ENCODE results near the gene ASB7.
"Not testable (repeated sequence)": the region's sequence is repeated elsewhere in the genome, so short reads cannot be mapped to it uniquely, and the experiment has no call there.

The ASB7 gene

DNA sequence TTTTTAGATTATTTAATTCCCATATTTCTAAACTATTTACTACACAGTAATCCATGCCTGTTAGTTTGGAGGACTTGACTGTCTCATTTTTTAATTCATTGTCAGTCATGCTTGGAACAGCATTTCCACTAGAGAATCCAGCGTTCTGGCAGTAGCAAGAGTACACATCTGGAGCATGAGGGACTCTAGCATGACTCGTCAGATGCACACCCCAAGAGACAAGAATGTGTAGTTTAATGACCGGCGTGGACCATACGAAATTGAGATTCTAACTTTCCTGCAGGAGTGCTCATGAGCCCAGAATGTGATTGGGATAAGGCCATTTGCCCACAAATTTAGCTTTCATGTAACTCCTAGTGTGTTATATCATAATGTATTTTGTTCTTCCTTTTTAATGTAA lies 48.9 kb downstream of the ASB7 start:
- no peak for DNase-seq (ENCODE audit: low read depth in 2 of 2)

- DNase-seq (ENCODE audit: low read depth in 2 of 2): no peak
Observed at GRCh38 chr15:100652116-100652515, 49.7 kb downstream of the ASB7 start.

DNA sequence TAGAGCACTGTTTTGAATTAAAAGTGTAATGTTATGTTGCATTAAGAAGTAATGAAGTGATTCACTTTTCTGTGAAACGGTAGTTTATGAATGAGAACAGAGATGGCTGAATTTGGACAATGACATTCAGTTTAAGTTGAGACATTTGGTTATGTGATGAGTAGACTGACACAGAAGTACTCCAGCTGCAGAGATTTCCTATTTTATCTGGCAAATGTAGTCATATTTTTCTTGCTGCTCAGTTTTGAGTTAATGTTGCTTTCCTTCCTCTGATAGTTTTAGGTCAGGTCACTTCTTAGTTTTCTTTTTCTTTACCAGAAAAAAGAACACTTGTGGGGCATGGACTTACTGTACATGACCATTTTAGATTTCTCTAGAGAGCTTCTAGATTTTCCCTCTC lies 51.2 kb downstream of the ASB7 start:
- DNase-seq (ENCODE audit: low read depth in 2 of 2): no peak

- DNase-seq (ENCODE audit: low read depth in 2 of 2): no peak
Observed at GRCh38 chr15:100658895-100659294, 56.5 kb downstream of the ASB7 start.

GRCh38 chr15:100661156-100661555 lies 58.8 kb downstream of the ASB7 start:
- no peak for DNase-seq (ENCODE audit: low read depth in 2 of 2)

GRCh38 chr15:100663086-100663914 lies 60.9 kb downstream of the ASB7 start:
- DNase-seq (ENCODE audit: low read depth in 2 of 2): no peak

DNA sequence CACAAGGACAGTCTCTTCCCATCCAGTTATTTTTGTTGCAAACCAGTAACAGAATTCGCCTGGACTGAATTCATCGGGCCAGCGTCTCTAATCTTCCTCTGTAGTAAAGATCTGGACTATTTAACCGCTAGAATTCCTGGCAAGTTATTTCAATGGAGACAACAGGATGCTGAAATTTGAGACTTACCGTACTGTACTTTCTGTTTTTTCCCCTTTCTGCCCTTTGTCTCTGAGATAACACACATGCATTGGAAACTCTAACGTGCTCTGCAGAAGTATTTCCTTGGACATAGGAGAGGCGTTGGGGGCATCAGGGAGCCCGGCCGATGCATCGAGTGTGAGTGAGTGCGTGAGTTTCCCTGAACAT lies 61.5 kb downstream of the ASB7 start:
- DNase-seq (ENCODE audit: low read depth in 2 of 2): no peak

DNA sequence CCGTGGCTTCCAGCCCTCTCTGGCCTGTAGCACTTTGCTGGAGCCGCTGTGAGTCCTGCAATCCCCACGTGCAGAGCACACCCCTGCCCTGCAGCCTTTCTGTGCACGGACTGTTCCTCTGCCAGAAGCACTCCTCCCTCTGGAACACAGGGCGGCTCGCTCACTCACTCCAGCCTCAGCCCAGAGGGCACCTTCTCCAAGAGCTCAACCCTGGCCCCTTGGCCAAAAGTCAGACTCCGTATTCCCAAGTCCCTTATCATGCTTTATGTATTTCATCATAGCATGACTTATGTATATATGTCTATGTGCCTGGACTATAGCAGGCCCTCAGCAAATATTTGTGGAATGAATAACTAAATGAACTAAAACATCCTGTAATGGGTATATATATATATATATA lies 63.2 kb downstream of the ASB7 start:
- no peak for DNase-seq (ENCODE audit: low read depth in 2 of 2)

DNA sequence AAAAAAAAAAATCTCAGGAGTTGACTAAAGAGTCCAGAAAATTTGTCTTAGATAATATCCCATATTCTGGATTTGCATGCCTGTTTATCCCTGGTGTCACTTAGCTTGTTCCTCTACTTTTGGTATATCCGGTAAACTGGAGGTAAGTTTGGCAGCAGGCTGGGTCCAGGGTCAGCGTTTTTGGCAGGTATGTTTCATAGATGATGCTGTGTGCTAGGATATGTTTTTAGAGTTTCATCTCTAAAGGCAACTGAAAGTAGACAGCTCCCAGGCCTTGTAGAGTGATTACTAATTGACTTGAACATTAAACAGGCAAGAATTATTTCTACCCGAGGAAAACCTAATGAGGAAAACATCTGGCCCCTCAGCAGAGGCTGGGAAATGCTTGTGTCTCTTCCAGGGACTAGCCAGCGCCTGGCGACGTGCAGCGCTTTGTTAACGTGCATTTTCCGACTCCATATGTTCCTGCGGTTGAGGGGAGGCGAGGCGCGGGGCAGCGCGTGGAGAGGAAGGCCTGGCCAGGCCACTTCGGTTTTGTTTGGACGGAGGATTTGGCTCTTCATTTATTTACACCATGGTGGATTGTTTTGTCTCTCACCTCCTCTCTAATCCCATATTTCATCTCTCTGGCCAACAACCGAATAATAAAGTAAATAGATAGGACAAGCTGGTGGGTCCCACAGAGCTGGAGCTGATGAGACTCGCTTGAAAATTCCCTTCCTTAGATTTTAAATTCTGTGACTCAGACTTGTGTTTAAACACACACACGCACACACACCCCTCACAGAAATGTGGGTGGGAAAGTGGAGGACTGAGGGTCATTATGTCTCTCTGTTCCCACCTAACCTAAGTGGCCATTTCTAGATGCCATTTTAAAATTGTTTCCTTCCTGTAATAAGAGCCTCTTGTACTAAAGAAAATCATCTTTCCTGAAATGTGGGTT lies 65.3 kb downstream of the ASB7 start:
- no peak for DNase-seq (ENCODE audit: low read depth in 2 of 2)

- DNase-seq (ENCODE audit: low read depth in 2 of 2): no peak
Observed at GRCh38 chr15:100668348-100668745, 66.0 kb downstream of the ASB7 start.

- DNase-seq (ENCODE audit: low read depth in 2 of 2): no peak
Observed at GRCh38 chr15:100669260-100669659, 66.9 kb downstream of the ASB7 start.

- no peak for DNase-seq (ENCODE audit: low read depth in 2 of 2)
Observed at GRCh38 chr15:100670505-100671021, 68.2 kb downstream of the ASB7 start.

DNA sequence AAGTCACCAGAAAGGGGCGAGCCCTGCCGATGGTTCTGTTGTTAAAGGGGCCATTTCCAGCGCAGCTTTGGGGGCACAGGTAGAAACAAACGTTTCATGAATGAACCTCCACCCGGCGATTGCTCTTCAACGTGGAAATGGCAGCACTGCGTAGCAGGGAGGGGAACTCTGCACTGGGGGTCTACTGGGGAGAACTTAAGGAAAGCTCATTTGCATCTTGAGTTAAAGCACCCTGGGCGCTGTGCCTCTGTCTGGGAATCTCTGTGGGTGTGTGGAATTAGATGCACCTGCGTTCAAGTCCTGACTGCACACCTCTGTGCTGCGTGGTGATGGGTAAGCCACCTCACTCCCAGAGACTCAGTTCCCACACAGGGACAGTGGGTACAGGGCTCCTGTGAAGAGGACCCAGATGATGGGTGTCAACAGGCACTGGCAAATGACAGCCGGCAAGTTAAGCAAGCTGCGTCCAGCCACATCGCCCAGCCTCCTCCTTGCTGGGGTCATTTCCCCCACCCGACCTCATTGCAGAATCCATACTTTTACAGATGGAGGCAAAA lies 68.8 kb downstream of the ASB7 start:
- DNase-seq (ENCODE audit: low read depth in 2 of 2): no peak

GRCh38 chr15:100671858-100672543 lies 69.6 kb downstream of the ASB7 start:
- no peak for DNase-seq (ENCODE audit: low read depth in 2 of 2)

DNA sequence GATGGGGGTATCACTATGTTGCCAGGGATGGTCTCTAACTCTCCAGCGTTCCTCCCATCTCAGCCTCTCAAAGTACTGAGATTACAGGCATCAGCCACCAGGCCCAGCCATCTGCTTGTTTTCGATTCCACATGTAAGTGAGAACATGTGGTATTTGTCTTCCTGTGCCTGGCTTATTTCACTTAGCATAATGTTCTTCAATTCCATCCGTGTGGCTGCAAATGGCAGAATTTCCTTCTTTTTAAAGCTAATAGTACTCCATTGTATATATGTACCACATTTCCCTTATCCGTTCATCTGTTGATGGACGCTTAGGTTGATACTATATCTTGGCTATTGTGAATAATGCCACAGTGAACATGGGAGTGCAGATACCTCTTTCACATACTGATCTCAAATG lies 70.6 kb downstream of the ASB7 start:
- no peak for DNase-seq (ENCODE audit: low read depth in 2 of 2)

DNA sequence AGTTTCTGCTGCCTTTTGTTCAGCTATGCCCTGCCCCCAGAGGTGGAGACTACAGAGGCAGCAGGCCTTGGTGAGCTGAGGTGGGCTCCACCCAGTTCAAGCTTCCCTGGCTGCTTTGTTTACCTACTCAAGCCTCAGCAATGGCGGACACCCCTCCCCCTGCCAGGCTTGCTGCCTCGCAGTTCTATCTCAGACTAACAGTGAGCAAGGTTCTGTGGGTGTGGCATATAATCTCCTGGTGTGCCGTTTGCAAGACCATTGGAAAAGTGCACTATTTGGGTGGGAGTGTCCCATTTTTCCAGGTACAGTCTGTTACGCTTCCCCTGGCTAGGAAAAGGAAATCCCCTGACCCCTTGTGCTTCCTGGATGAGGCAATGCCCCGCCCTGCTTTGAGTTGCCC lies 76.8 kb downstream of the ASB7 start:
- DNase-seq (ENCODE audit: low read depth in 2 of 2): not testable (repeated sequence)

- no peak for DNase-seq (ENCODE audit: low read depth in 2 of 2)
Observed at GRCh38 chr15:100680726-100681125, 78.3 kb downstream of the ASB7 start.

- DNase-seq (ENCODE audit: low read depth in 2 of 2): no peak
Observed at GRCh38 chr15:100681335-100681746, 79.0 kb downstream of the ASB7 start.

- no peak for DNase-seq (ENCODE audit: low read depth in 2 of 2)
Observed at GRCh38 chr15:100682468-100682867, 80.1 kb downstream of the ASB7 start.

GRCh38 chr15:100683434-100683833 lies 81.0 kb downstream of the ASB7 start:
- no peak for DNase-seq (ENCODE audit: low read depth in 2 of 2)

- no peak for DNase-seq (ENCODE audit: low read depth in 2 of 2)
Observed at GRCh38 chr15:100684591-100684990, 82.2 kb downstream of the ASB7 start.

Measured in stimulated activated CD4-positive, alpha-beta T cell treated with anti-CD3 and anti-CD28 coated beads, Interleukin-1b, Interleukin-23, amount 100 ng/mL, for 1 hour (primary cell).